ENCODE results near the gene SERPINE3. TPM values are rescaled to one million over a fixed set of nuclear protein-coding genes. Genes with fewer than 3 reads are reported as not detected.

Gene SERPINE3
- total and polyA plus RNA-seq, 7 donors: 0.33 TPM; not detected in 6

DNA sequence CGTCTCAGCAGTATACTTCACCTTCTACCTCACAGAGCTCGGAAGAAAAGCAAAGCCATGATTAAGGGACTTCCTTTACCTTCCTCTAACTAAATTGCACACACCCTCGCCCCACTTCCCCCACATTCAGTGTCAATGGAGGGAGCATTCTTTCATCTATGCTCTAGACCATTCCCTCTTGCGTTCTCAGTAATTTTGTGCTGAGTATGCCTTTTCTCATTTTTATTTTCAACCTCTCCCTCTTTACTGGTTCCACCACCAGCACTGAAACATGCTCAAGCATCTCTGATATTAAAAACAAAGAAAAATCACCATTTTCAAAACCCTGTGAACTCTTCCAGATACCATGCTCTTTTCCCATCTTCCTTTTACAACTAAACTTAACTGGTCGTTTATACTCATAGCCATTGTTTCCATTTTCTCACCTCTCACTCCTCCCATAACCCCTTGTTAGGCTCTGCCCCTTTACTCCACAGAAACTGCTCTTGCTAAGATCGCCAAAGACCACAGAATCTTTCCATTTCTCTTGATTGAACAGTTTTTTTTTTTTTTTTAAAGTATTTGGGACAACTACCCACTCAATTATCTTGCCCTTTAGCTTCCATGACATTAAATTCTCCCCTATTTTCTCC, 32.4 kb downstream of the SERPINE3 start:
- H3K27ac ChIP-seq: no peak overlapping the region
- TF ChIP-seq, protein P1, sequence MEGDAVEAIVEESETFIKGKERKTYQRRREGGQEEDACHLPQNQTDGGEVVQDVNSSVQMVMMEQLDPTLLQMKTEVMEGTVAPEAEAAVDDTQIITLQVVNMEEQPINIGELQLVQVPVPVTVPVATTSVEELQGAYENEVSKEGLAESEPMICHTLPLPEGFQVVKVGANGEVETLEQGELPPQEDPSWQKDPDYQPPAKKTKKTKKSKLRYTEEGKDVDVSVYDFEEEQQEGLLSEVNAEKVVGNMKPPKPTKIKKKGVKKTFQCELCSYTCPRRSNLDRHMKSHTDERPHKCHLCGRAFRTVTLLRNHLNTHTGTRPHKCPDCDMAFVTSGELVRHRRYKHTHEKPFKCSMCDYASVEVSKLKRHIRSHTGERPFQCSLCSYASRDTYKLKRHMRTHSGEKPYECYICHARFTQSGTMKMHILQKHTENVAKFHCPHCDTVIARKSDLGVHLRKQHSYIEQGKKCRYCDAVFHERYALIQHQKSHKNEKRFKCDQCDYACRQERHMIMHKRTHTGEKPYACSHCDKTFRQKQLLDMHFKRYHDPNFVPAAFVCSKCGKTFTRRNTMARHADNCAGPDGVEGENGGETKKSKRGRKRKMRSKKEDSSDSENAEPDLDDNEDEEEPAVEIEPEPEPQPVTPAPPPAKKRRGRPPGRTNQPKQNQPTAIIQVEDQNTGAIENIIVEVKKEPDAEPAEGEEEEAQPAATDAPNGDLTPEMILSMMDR (IDR thresholded peaks at IDR 0.05): no peak
- no peak for TF ChIP-seq POLR2AphosphoS5 (IDR thresholded peaks at IDR 0.05)
- H3K36me3 ChIP-seq: peaks cover 0 to 84% (median 15%) of the 10 kb centered on the region in 4 donors
- intact Hi-C loops (cut with DNase I): no loop called here
- WGBS, 2 donors: 91 to 94% methylated on average over 6 of the region's 6 CpGs
- no peaks in the 10 kb centered on the region for H3K4me1 ChIP-seq
- no peak overlapping the region for H3K4me3 ChIP-seq
- no peaks in the 10 kb centered on the region for H3K27me3 ChIP-seq
- H3K9me3 ChIP-seq: no peaks in the 10 kb centered on the region
- no peak for DNase-seq

DNA sequence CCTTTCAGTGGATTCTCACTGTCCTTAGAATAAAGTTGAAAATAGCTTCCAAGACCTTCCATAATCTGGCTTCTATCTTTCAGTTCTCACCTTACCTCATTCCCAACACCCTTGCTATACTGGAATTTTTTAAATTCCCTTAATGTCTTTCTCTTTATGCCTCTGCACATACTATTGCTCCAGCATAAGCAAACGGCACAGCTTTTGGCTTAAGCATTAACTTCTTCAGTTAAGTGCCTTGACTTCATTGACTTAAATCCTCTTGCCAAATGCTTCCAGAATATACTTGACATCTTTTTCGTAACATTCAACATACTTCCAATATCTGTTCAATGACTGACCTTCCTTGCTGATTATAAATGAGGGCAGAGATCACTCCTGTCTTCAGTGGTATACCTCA, 34.0 kb downstream of the SERPINE3 start:
- H3K27me3 ChIP-seq: no peaks in the 10 kb centered on the region
- intact Hi-C loops (cut with DNase I): no loop called here
- H3K4me1 ChIP-seq: no peaks in the 10 kb centered on the region
- peaks cover 0 to 84% (median 12%) of the 10 kb centered on the region in 4 donors for H3K36me3 ChIP-seq
- no peak overlapping the region for H3K4me3 ChIP-seq
- DNase-seq: no peak
- H3K27ac ChIP-seq: no peak overlapping the region
- 84 to 90% methylated on average over 2 of the region's 2 CpGs for WGBS, 2 donors
- TF ChIP-seq POLR2A (IDR thresholded peaks at IDR 0.05) (no peak), EP300 (IDR thresholded peaks at IDR 0.05) (no peak), POLR2AphosphoS5 (IDR thresholded peaks at IDR 0.05) (no peak)
- TF ChIP-seq, protein P1 (IDR thresholded peaks at IDR 0.05): no peak
- no peaks in the 10 kb centered on the region for H3K9me3 ChIP-seq

DNA sequence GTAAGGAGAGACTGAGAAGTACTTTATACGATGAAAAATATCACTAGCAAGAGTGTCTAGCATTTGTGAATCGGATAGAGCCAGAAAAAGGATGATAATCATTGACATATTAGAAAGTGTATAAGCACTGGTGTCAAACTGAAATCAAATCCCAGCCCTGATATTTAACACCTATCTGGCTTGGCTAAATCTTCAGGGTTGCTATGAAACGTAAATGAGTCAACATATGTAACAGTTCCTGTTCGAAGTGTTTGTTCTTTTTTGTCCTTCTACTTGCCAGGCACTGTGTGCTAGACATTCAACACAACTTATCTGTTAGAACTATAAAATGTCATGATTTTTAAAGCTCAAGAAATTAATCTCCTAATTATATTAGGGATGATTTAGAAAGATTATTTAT, 40.8 kb downstream of the SERPINE3 start:
- TF ChIP-seq, protein P1 (IDR thresholded peaks at IDR 0.05): no peak
- TF ChIP-seq EP300 (IDR thresholded peaks at IDR 0.05) (no peak), POLR2A (IDR thresholded peaks at IDR 0.05) (no peak), POLR2AphosphoS5 (IDR thresholded peaks at IDR 0.05) (no peak)
- Histone ChIP-seq H3K36me3 (peaks cover 0 to 65% (median 11%) of the 10 kb centered on the region in 4 donors), H3K9me3 (no peaks in the 10 kb centered on the region), H3K4me3 (no peak overlapping the region), H3K27ac (no peak overlapping the region), H3K27me3 (no peaks in the 10 kb centered on the region), H3K4me1 (no peaks in the 10 kb centered on the region)
- DNase-seq: no peak
- WGBS, 2 donors: 62 to 81% methylated on average over 4 of the region's 4 CpGs
- intact Hi-C loops (cut with DNase I): no loop called here

DNA sequence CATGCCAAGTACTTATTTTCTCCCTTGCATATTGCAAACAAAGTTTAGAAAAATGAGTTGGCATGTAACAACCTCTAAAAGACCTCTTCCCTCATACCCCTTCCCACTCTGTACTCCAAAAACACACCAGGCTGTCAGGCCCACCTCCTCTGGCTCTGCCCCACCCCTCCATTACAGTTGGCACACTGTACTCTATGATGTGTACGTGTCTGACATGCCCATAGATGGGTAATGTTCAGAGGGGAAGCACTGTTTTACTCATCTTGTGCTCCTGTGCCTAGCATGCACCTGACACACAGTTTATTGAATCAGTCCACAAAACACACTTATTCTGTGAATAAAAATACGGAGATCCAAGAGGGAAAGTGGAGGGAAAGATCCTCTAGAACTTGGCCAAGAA, 45.6 kb downstream of the SERPINE3 start:
- H3K4me1 ChIP-seq: no peaks in the 10 kb centered on the region
- DNase-seq: no peak
- no peaks in the 10 kb centered on the region for H3K27me3 ChIP-seq
- H3K36me3 ChIP-seq: peaks cover 0 to 24% (median 8%) of the 10 kb centered on the region in 4 donors
- 96% methylated on average over 2 of the region's 2 CpGs for WGBS, 2 donors
- H3K4me3 ChIP-seq: no peak overlapping the region
- no peak overlapping the region for H3K27ac ChIP-seq
- TF ChIP-seq POLR2AphosphoS5 (IDR thresholded peaks at IDR 0.05) (no peak), EP300 (IDR thresholded peaks at IDR 0.05) (no peak), POLR2A (IDR thresholded peaks at IDR 0.05) (no peak)
- TF ChIP-seq, protein P1 (IDR thresholded peaks at IDR 0.05): no peak
- H3K9me3 ChIP-seq: no peaks in the 10 kb centered on the region
- intact Hi-C loops (cut with DNase I): no loop called here

DNA sequence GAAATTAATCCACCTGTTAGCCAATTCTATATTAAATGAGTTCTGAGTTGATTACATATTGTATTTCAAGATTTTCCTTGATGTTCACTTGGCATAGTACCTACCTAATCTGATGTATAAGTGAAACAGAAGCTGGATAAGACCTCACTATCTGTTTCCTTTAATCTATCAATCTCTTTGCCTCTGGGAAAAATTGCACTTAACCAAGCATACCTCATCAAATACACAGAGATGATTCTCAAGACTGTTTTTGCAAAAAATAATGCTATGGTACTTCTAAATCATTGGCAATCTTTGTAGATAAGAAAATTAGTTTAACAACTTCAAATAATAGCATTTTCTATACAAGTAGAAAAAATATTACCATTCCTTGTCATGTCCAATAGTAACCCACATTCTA, 55.2 kb downstream of the SERPINE3 start:
- DNase-seq: no peak
- no peak overlapping the region for H3K27ac ChIP-seq
- intact Hi-C loops (cut with DNase I): no loop called here
- H3K4me1 ChIP-seq: peaks cover 0 to 27% (median 18%) of the 10 kb centered on the region in 4 donors
- H3K9me3 ChIP-seq: no peaks in the 10 kb centered on the region
- TF ChIP-seq POLR2AphosphoS5 (IDR thresholded peaks at IDR 0.05) (no peak), POLR2A (IDR thresholded peaks at IDR 0.05) (no peak), EP300 (IDR thresholded peaks at IDR 0.05) (no peak)
- TF ChIP-seq, protein P1 (IDR thresholded peaks at IDR 0.05): no peak
- H3K27me3 ChIP-seq: no peaks in the 10 kb centered on the region
- no peak overlapping the region for H3K4me3 ChIP-seq
- H3K36me3 ChIP-seq: no peaks in the 10 kb centered on the region
